Breast epithelium (tissue), 3 donors: ENCODE data around the gene FER.

Experiments used
- POLR2A ChIP-seq: fragments of 450-650 bp; IDR thresholded peaks from one replicate; pipeline ENCODE4 v1.6.1; 2016; ENCODE audit warnings: antibody characterized with exemption, mild to moderate bottlenecking, moderate library complexity
- TF ChIP-seq, protein P1 (sequence below), 3 donors: fragments of 450-650 bp; IDR thresholded peaks; one replicate each; pipeline ENCODE4 v1.5.1; 2016 to 2017; ENCODE audit warnings: antibody characterized with exemption in 3 of 3, mild to moderate bottlenecking in 3 of 3, moderate library complexity in 3 of 3

DNA sequence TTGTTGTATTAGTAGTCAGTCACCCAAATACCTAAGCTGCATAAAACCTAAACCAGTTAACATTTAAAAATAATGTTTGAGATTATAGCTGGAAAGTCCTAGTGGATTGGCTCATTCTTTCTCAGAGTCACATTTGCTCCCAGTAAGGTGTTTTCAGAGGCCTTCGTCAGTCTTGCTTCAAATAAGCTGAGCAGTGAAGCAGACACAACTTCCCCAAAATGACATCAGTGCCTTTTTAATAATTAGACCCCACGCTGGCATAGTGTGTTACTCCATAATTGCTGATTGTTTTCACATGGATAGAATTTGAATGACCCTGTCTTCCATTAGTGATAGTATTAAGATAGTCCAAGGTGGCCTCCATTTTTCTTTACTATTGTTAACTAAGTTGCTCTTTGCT lies 416.3 kb downstream of the FER start:
- TF ChIP-seq, protein P1, sequence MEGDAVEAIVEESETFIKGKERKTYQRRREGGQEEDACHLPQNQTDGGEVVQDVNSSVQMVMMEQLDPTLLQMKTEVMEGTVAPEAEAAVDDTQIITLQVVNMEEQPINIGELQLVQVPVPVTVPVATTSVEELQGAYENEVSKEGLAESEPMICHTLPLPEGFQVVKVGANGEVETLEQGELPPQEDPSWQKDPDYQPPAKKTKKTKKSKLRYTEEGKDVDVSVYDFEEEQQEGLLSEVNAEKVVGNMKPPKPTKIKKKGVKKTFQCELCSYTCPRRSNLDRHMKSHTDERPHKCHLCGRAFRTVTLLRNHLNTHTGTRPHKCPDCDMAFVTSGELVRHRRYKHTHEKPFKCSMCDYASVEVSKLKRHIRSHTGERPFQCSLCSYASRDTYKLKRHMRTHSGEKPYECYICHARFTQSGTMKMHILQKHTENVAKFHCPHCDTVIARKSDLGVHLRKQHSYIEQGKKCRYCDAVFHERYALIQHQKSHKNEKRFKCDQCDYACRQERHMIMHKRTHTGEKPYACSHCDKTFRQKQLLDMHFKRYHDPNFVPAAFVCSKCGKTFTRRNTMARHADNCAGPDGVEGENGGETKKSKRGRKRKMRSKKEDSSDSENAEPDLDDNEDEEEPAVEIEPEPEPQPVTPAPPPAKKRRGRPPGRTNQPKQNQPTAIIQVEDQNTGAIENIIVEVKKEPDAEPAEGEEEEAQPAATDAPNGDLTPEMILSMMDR (IDR thresholded peaks at IDR 0.05): no peak
- no peak for TF ChIP-seq POLR2A
